Vagina (tissue), 2 donors: ENCODE measurements around the gene MYO10. TPM values are rescaled to one million over a fixed set of nuclear protein-coding genes. Genes with fewer than 3 reads are reported as not detected.

Experiments
- DNase-seq, 2 donors: peaks; one replicate each; pipeline ENCODE4 v3.0.0-alpha.2; 2017; ENCODE audit errors: extremely low spot score in 2 of 2
- H3K27ac ChIP-seq: fragments of 200-600 bp; sonication (generic); one replicate; pipeline ENCODE4 v1.5.1; 2019
- H3K27me3 ChIP-seq: fragments of 200-600 bp; sonication (generic); one replicate; pipeline ENCODE4 v1.5.1; 2019
- H3K36me3 ChIP-seq, 2 donors: fragments of 200-600 bp; sonication (generic); one replicate each; pipeline ENCODE4 v1.5.1; 2017 to 2019
- H3K4me1 ChIP-seq: fragments of 200-600 bp; sonication (generic); one replicate; pipeline ENCODE4 v1.5.1; 2019
- H3K4me3 ChIP-seq, 2 donors: fragments of 200-600 bp; sonication (generic); 1 replicate in 1 of 2; 2 replicates in 1 of 2; pipeline ENCODE4 v1.5.1; 2016 to 2019
- H3K9me3 ChIP-seq: fragments of 200-600 bp; sonication (generic); one replicate; pipeline ENCODE4 v1.5.1; 2019
- CTCF ChIP-seq, 3 experiments: fragments of 450-650 bp in 2 of 3; fragments of 200-600 bp in 1 of 3; sonication (generic) in 1 of 3; IDR thresholded peaks; one replicate each; pipeline ENCODE4 v1.5.1; 2017 to 2019; ENCODE audit warnings: antibody characterized with exemption in 3 of 3, mild to moderate bottlenecking in 2 of 3, moderate library complexity in 2 of 3
- POLR2A ChIP-seq, 2 donors: fragments of 450-650 bp; IDR thresholded peaks; one replicate each; pipeline ENCODE4 v1.6.1; 2017; ENCODE audit warnings: antibody characterized with exemption in 2 of 2, mild to moderate bottlenecking in 2 of 2, moderate library complexity in 2 of 2
- POLR2AphosphoS5 ChIP-seq, 2 donors: sonication (generic); formaldehyde crosslinking; IDR thresholded peaks; one replicate each; pipeline ENCODE4 v1.9.0; 2017; ENCODE audit warnings: antibody characterized with exemption in 2 of 2, mild to moderate bottlenecking in 2 of 2, low read depth in 1 of 2; ENCODE audit not compliant: insufficient read depth in 1 of 2
- intact Hi-C: fragments of 100-400 bp; cut with DNase I; formaldehyde crosslinking; loops from one replicate; pipeline ENCODE4 v1.15.1; 2023
- total RNA-seq: library from RNA; depleted of rRNA; stranded (reverse); fragments of >200 nt; gene quantifications from one replicate; pipeline ENCODE4 v1.2.3, GENCODE V29; 2016

Gene MYO10
- total RNA-seq, 1 donor from 2014 or later: 22.1 TPM

GRCh38 chr5:16797951-16798350, 138.1 kb downstream of the MYO10 start:
- no peaks in the 10 kb centered on the region for H3K27me3 ChIP-seq
- TF ChIP-seq POLR2A (IDR thresholded peaks at IDR 0.05): no peak
- TF ChIP-seq CTCF (IDR thresholded peaks at IDR 0.05): no peak
- TF ChIP-seq POLR2AphosphoS5 (IDR thresholded peaks at IDR 0.05; ENCODE audit: insufficient read depth in 1 of 2, low read depth in 1 of 2): no peak
- intact Hi-C loops: no loop called here
- no peaks in the 10 kb centered on the region for H3K4me1 ChIP-seq
- no peaks in the 10 kb centered on the region for H3K36me3 ChIP-seq
- H3K9me3 ChIP-seq: no peaks in the 10 kb centered on the region
- no peak for DNase-seq
- no peak overlapping the region for H3K4me3 ChIP-seq
- no peak overlapping the region for H3K27ac ChIP-seq

GRCh38 chr5:16794269-16794913, 141.7 kb downstream of the MYO10 start:
- H3K27me3 ChIP-seq: no peaks in the 10 kb centered on the region
- H3K4me3 ChIP-seq: no peak overlapping the region
- no peak for DNase-seq
- TF ChIP-seq POLR2AphosphoS5 (IDR thresholded peaks at IDR 0.05; ENCODE audit: insufficient read depth in 1 of 2, low read depth in 1 of 2) (no peak), POLR2A (IDR thresholded peaks at IDR 0.05) (no peak), CTCF (IDR thresholded peaks at IDR 0.05) (no peak)
- H3K9me3 ChIP-seq: no peaks in the 10 kb centered on the region
- intact Hi-C loops: loop anchor here (5.0 kb wide), 1 partner anchor 393 kb away; no protein-coding TSS in a partner anchor
- H3K4me1 ChIP-seq: peaks cover 8% of the 10 kb centered on the region
- no peak overlapping the region for H3K27ac ChIP-seq
- H3K36me3 ChIP-seq: no peaks in the 10 kb centered on the region

GRCh38 chr5:16792598-16793275, 143.4 kb downstream of the MYO10 start:
- Histone ChIP-seq H3K4me1 (peaks cover 8% of the 10 kb centered on the region), H3K27me3 (no peaks in the 10 kb centered on the region), H3K4me3 (no peak overlapping the region), H3K36me3 (no peaks in the 10 kb centered on the region), H3K9me3 (no peaks in the 10 kb centered on the region), H3K27ac (no peak overlapping the region)
- TF ChIP-seq CTCF (IDR thresholded peaks at IDR 0.05): no peak
- no peak for TF ChIP-seq POLR2A (IDR thresholded peaks at IDR 0.05)
- no peak for TF ChIP-seq POLR2AphosphoS5 (IDR thresholded peaks at IDR 0.05; ENCODE audit: insufficient read depth in 1 of 2, low read depth in 1 of 2)
- DNase-seq: no peak
- intact Hi-C loops: loop anchor here (5.0 kb wide), 1 partner anchor 395 kb away; no protein-coding TSS in a partner anchor

- DNase-seq: no peak
These were observed 144.0 kb downstream of the MYO10 start for GRCh38 chr5:16791904-16792597.

More at GRCh38 chr5:16791904-16792597, 144.0 kb downstream of the MYO10 start:
- H3K4me3 ChIP-seq: no peak overlapping the region
- intact Hi-C loops: loop anchor here (5.0 kb wide), 1 partner anchor 395 kb away; no protein-coding TSS in a partner anchor
- peaks cover 8% of the 10 kb centered on the region for H3K4me1 ChIP-seq
- TF ChIP-seq POLR2A (IDR thresholded peaks at IDR 0.05): no peak
- TF ChIP-seq POLR2AphosphoS5 (IDR thresholded peaks at IDR 0.05; ENCODE audit: insufficient read depth in 1 of 2, low read depth in 1 of 2): no peak
- TF ChIP-seq CTCF (IDR thresholded peaks at IDR 0.05): no peak
- no peaks in the 10 kb centered on the region for H3K36me3 ChIP-seq
- H3K27ac ChIP-seq: no peak overlapping the region
- H3K9me3 ChIP-seq: no peaks in the 10 kb centered on the region
- H3K27me3 ChIP-seq: no peaks in the 10 kb centered on the region
